H9 (cell line): Measurements from ENCODE around the gene MCEE. TPM values are rescaled to one million over a fixed set of nuclear protein-coding genes. Genes with fewer than 3 reads are reported as not detected.

Experiments used
- DNase-seq: peaks from one replicate; pipeline ENCODE4 v3.0.0-alpha.2; 2017
- H2AFZ ChIP-seq: one replicate; pipeline ENCODE4 v1.6.1; 2013; ENCODE audit warnings: mild to moderate bottlenecking, low read length, control low read depth, moderate library complexity
- H2AK5ac ChIP-seq: 2 replicates; pipeline ENCODE4 v1.6.1; 2013; ENCODE audit warnings: low read length, control low read depth, mixed read lengths; ENCODE audit not compliant: insufficient read length
- H2BK120ac ChIP-seq: one replicate; pipeline ENCODE4 v1.6.1; 2013; ENCODE audit warnings: low read depth, mild to moderate bottlenecking, low read length, control low read depth, inconsistent platforms; ENCODE audit not compliant: poor library complexity, severe bottlenecking
- H2BK12ac ChIP-seq: 2 replicates; pipeline ENCODE4 v1.6.1; 2013; ENCODE audit warnings: low read length, control low read depth, mixed read lengths, low read depth; ENCODE audit not compliant: insufficient read length
- H2BK15ac ChIP-seq: 2 replicates; pipeline ENCODE4 v1.6.1; 2013; ENCODE audit warnings: low read depth, low read length, control low read depth
- H2BK20ac ChIP-seq: one replicate; pipeline ENCODE4 v1.6.1; 2013; ENCODE audit warnings: low read depth, mild to moderate bottlenecking, low read length, control low read depth, inconsistent platforms; ENCODE audit not compliant: poor library complexity, severe bottlenecking
- H2BK5ac ChIP-seq: 2 replicates; pipeline ENCODE4 v1.6.1; 2013; ENCODE audit warnings: low read length, control low read depth, mixed read lengths; ENCODE audit not compliant: insufficient read length
- H3K14ac ChIP-seq: 2 replicates; pipeline ENCODE4 v1.6.1; 2013; ENCODE audit warnings: low read length, control low read depth; ENCODE audit not compliant: insufficient read depth
- H3K18ac ChIP-seq: 2 replicates; pipeline ENCODE4 v1.6.1; 2013; ENCODE audit warnings: low read depth, mild to moderate bottlenecking, mixed read lengths, low read length, control low read depth; ENCODE audit not compliant: insufficient read length
- H3K23ac ChIP-seq: 2 replicates; pipeline ENCODE4 v1.6.1; 2013; ENCODE audit warnings: low read length, control low read depth, mixed read lengths, low read depth; ENCODE audit not compliant: insufficient read length
- H3K23me2 ChIP-seq: 2 replicates; pipeline ENCODE4 v1.6.1; 2013; ENCODE audit warnings: low read depth, mild to moderate bottlenecking, mixed read lengths, low read length, control low read depth; ENCODE audit not compliant: insufficient read length, poor library complexity, severe bottlenecking
- H3K27ac ChIP-seq: 2 replicates; pipeline ENCODE4 v1.5.1; 2013; ENCODE audit warnings: low read length, control low read depth, mixed read lengths, low read depth; ENCODE audit not compliant: insufficient read length
- H3K27me3 ChIP-seq: 2 replicates; pipeline ENCODE4 v1.6.1; 2013; ENCODE audit warnings: low read length, control low read depth, inconsistent platforms; ENCODE audit not compliant: insufficient read depth
- H3K4ac ChIP-seq: 2 replicates; pipeline ENCODE4 v1.6.1; 2013; ENCODE audit warnings: low read depth, mild to moderate bottlenecking, control low read depth, inconsistent platforms, low read length, moderate library complexity
- H3K4me1 ChIP-seq: 2 replicates; pipeline ENCODE4 v1.6.1; 2013; ENCODE audit warnings: low read length, control low read depth, inconsistent platforms; ENCODE audit not compliant: insufficient read depth
- H3K4me2 ChIP-seq: 2 replicates; pipeline ENCODE4 v1.6.1; 2013; ENCODE audit warnings: low read length, control low read depth, mixed read lengths; ENCODE audit not compliant: insufficient read length, insufficient read depth
- H3K56ac ChIP-seq: 2 replicates; pipeline ENCODE4 v1.6.1; 2013; ENCODE audit warnings: low read depth, mild to moderate bottlenecking, mixed read lengths, low read length, control low read depth; ENCODE audit not compliant: insufficient read length
- H3K79me1 ChIP-seq: 2 replicates; pipeline ENCODE4 v1.6.1; 2013; ENCODE audit warnings: low read depth, mild to moderate bottlenecking, moderate library complexity, low read length, control low read depth, inconsistent platforms; ENCODE audit not compliant: insufficient read depth, poor library complexity, severe bottlenecking
- H3K79me2 ChIP-seq: 2 replicates; pipeline ENCODE4 v1.6.1; 2013; ENCODE audit warnings: low read length, control low read depth, inconsistent platforms; ENCODE audit not compliant: insufficient read depth
- H3K9ac ChIP-seq: 2 replicates; pipeline ENCODE4 v1.6.1; 2013; ENCODE audit warnings: low read length, control low read depth, mixed read lengths; ENCODE audit not compliant: insufficient read length; ENCODE audit errors: extremely low read depth
- H3K9me3 ChIP-seq: one replicate; pipeline ENCODE4 v1.6.1; 2013; ENCODE audit warnings: low read depth, low read length, inconsistent platforms; ENCODE audit not compliant: control insufficient read depth
- H3T11ph ChIP-seq: one replicate; pipeline ENCODE4 v1.6.1; 2013; ENCODE audit warnings: mild to moderate bottlenecking, low read length, control low read depth, inconsistent platforms
- H4K20me1 ChIP-seq: one replicate; pipeline ENCODE4 v1.6.1; 2013; ENCODE audit not compliant: control insufficient read depth, insufficient read length, insufficient read depth
- H4K5ac ChIP-seq: 2 replicates; pipeline ENCODE4 v1.6.1; 2013; ENCODE audit warnings: low read depth, mild to moderate bottlenecking, mixed read lengths, low read length, control low read depth; ENCODE audit not compliant: insufficient read length
- H4K8ac ChIP-seq: replicated peaks from 2 replicates; pipeline ENCODE4 v1.6.1; 2013; ENCODE audit warnings: low read length, control low read depth, mixed read lengths, low read depth; ENCODE audit not compliant: insufficient read length
- H4K91ac ChIP-seq: 2 replicates; pipeline ENCODE4 v1.6.1; 2013; ENCODE audit warnings: low read depth, mild to moderate bottlenecking, moderate library complexity, mixed read lengths, low read length, control low read depth; ENCODE audit not compliant: insufficient read length
- H3K27ac Mint-ChIP-seq, 3 experiments: 2 replicates in 2 of 3; 3 replicates in 1 of 3; pipeline ENCODE4 v1.8.0; 2020 to 2021; ENCODE audit warnings: mixed read lengths in 3 of 3, mild to moderate bottlenecking in 1 of 3, moderate library complexity in 1 of 3
- H3K27me3 Mint-ChIP-seq: 2 replicates; pipeline ENCODE4 v1.8.0; 2021; ENCODE audit warnings: low read depth, mild to moderate bottlenecking, moderate library complexity, mixed read lengths
- H3K36me3 Mint-ChIP-seq, 3 experiments: 2 replicates in 2 of 3; 3 replicates in 1 of 3; pipeline ENCODE4 v1.8.0; 2020 to 2021; ENCODE audit warnings: low read depth in 3 of 3, mixed read lengths in 3 of 3; ENCODE audit not compliant: insufficient read depth in 1 of 3
- H3K4me1 Mint-ChIP-seq, 2 experiments: 2 replicates each; pipeline ENCODE4 v1.8.0; 2020; ENCODE audit warnings: mixed read lengths in 2 of 2
- H3K4me3 Mint-ChIP-seq, 2 experiments: 2 replicates in 1 of 2; 3 replicates in 1 of 2; pipeline ENCODE4 v1.8.0; 2020 to 2021; ENCODE audit warnings: mild to moderate bottlenecking in 2 of 2, mixed read lengths in 2 of 2, moderate library complexity in 1 of 2
- H3K9me3 Mint-ChIP-seq, 2 experiments: 2 replicates in 1 of 2; 3 replicates in 1 of 2; pipeline ENCODE4 v1.8.0; 2020; ENCODE audit warnings: mild to moderate bottlenecking in 2 of 2, mixed read lengths in 2 of 2, moderate library complexity in 1 of 2
- WGBS: extraction: QIAGEN DNeasy Blood & Tissue Kit; methylation state at CpG from one replicate; pipeline ENCODE4 v1.1.7; 2013; ENCODE audit warnings: missing lambda C conversion rate, low lambda C conversion rate, mixed read lengths; ENCODE audit not compliant: insufficient read length; ENCODE audit errors: extremely low coverage; 5-methylcytosine and 5-hydroxymethylcytosine counted together
- total RNA-seq: library from RNA; stranded (reverse); gene quantifications from 2 replicates; pipeline ENCODE4 v1.2.1, GENCODE V29; 2021
- TF ChIP-seq, protein P1 (sequence below): fragments of 200-600 bp; sonication (generic); conservative IDR thresholded peaks from 3 replicates; pipeline ENCODE4 v1.8.0; 2021; ENCODE audit warnings: antibody characterized with exemption, mild to moderate bottlenecking

MCEE gene
- total RNA-seq, 1 experiment from 2014 or later: 12.5 TPM

DNA sequence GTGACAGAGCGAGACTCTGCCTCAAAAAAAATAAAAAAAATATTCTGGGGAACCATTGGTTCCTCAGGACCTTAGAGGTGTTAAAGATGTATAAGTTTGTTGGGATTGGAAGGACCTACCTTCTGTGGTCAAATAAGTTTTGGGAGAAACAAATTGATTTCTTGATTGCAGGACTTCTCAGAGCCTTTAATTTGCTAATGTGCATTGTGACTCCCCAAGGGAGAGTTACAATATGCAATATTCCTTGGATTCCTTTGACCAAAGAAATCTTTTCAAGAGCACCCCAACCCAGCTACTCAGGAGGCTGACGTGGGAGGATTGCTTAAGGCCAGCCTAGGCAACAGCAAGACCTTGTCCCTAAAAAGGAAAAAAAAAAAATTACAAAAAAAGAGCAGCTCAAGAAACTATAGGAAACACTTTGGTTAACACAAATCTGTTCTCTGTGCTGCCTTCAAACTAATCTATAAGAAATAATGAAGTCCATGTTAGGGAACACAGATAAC lies 55.1 kb downstream of the MCEE start:
- Histone ChIP-seq H4K20me1 (no peaks in the 10 kb centered on the region), H3K4me1 (peaks cover 2% of the 10 kb centered on the region; the same call in 1 of the 2 replicates), H3K27ac (no peak overlapping the region), H3K79me2 (no peaks in the 10 kb centered on the region), H2BK5ac (no peak overlapping the region), H3K18ac (no peak overlapping the region), H3K14ac (no peak overlapping the region), H2AK5ac (no peak overlapping the region), H3K4me2 (no peak overlapping the region), H3K9ac (no peak overlapping the region), H3K4ac (no peak overlapping the region), H4K91ac (no peak overlapping the region), H2AFZ (no peak overlapping the region), H3K56ac (no peak overlapping the region), H3K9me3 (no peaks in the 10 kb centered on the region), H3K79me1 (no peaks in the 10 kb centered on the region), H3K27me3 (no peaks in the 10 kb centered on the region), H2BK12ac (no peak overlapping the region), H3K23me2 (no peaks in the 10 kb centered on the region), H4K8ac (no peak overlapping the region), H2BK15ac (no peak overlapping the region), H3K23ac (no peak overlapping the region), H3T11ph (no peak overlapping the region), H4K5ac (no peak overlapping the region), H2BK20ac (no peak overlapping the region), H2BK120ac (no peak overlapping the region)
- TF ChIP-seq, protein P1, sequence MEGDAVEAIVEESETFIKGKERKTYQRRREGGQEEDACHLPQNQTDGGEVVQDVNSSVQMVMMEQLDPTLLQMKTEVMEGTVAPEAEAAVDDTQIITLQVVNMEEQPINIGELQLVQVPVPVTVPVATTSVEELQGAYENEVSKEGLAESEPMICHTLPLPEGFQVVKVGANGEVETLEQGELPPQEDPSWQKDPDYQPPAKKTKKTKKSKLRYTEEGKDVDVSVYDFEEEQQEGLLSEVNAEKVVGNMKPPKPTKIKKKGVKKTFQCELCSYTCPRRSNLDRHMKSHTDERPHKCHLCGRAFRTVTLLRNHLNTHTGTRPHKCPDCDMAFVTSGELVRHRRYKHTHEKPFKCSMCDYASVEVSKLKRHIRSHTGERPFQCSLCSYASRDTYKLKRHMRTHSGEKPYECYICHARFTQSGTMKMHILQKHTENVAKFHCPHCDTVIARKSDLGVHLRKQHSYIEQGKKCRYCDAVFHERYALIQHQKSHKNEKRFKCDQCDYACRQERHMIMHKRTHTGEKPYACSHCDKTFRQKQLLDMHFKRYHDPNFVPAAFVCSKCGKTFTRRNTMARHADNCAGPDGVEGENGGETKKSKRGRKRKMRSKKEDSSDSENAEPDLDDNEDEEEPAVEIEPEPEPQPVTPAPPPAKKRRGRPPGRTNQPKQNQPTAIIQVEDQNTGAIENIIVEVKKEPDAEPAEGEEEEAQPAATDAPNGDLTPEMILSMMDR: no peak
- WGBS: no CpG with 5 or more reads among the region's 2 CpGs
- H3K27ac Mint-ChIP-seq: no peak overlapping the region
- H3K4me3 Mint-ChIP-seq: no peak overlapping the region
- no peaks in the 10 kb centered on the region for H3K27me3 Mint-ChIP-seq
- DNase-seq: no peak
- H3K4me1 Mint-ChIP-seq: peaks cover 7 to 14% of the 10 kb centered on the region in 2 experiments
- H3K36me3 Mint-ChIP-seq: peaks cover 17 to 78% (median 45%) of the 10 kb centered on the region in 3 experiments; a peak in 6 of 7 replicates
- no peaks in the 10 kb centered on the region for H3K9me3 Mint-ChIP-seq
